Subcutaneous adipose tissue (tissue), 4 donors: Measurements from ENCODE around the gene CFI. TPM values are rescaled to one million over a fixed set of nuclear protein-coding genes. Genes with fewer than 3 reads are reported as not detected.

Source experiments
- total RNA-seq, 4 donors: library from RNA; depleted of rRNA; stranded (reverse); fragments of >200 nt; gene quantifications; one replicate each; pipeline ENCODE4 v1.1.0, GENCODE V29; 2016
- TF ChIP-seq, protein P1 (sequence below): fragments of 450-650 bp; IDR thresholded peaks from one replicate; pipeline ENCODE4 v1.5.1; 2016; ENCODE audit warnings: low read depth, mild to moderate bottlenecking, control low read depth, antibody characterized with exemption, moderate library complexity

CFI gene
- total RNA-seq, 4 donors from 2014 or later = 13.4 to 37.7 (median 20.9) TPM

DNA sequence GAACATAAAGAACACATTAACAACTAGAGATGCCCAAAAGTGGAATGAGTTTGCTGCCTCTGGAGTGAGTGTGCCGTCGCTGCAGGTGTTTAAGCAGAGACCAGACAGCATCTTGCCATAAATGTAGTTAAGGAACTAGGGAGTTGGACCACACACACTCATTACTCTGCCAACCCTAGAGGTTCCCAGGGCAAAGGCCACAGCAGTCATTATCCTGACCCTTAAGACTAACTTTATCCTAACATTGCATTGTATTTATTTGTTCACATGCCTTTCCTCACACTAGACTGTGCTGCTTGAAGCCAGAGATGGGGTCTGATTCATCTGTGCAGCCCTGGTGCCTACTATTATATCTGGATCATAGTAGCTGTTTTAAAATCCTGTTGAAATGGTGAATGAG lies 55.1 kb downstream of the CFI start:
- TF ChIP-seq, protein P1, sequence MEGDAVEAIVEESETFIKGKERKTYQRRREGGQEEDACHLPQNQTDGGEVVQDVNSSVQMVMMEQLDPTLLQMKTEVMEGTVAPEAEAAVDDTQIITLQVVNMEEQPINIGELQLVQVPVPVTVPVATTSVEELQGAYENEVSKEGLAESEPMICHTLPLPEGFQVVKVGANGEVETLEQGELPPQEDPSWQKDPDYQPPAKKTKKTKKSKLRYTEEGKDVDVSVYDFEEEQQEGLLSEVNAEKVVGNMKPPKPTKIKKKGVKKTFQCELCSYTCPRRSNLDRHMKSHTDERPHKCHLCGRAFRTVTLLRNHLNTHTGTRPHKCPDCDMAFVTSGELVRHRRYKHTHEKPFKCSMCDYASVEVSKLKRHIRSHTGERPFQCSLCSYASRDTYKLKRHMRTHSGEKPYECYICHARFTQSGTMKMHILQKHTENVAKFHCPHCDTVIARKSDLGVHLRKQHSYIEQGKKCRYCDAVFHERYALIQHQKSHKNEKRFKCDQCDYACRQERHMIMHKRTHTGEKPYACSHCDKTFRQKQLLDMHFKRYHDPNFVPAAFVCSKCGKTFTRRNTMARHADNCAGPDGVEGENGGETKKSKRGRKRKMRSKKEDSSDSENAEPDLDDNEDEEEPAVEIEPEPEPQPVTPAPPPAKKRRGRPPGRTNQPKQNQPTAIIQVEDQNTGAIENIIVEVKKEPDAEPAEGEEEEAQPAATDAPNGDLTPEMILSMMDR = no peak

DNA sequence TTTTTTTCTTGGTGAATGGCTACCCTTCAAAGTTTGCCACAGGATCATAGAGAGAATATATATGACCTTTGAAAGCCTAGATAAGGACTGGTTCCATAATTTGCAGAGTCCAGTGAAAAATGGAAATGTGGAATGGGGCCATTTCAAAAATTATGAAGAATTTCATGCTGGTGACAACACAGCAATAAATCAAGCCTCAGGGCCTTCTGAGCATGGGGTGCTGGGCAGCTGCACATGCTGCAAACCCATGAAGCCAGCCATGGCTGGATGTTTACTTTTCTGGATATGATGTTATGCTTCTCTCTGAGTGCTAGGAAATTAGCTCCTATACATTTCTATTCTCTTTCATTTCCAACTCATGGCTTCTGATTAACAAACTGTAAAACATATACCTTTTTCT lies 56.0 kb downstream of the CFI start:
- TF ChIP-seq, protein P1 = no peak

DNA sequence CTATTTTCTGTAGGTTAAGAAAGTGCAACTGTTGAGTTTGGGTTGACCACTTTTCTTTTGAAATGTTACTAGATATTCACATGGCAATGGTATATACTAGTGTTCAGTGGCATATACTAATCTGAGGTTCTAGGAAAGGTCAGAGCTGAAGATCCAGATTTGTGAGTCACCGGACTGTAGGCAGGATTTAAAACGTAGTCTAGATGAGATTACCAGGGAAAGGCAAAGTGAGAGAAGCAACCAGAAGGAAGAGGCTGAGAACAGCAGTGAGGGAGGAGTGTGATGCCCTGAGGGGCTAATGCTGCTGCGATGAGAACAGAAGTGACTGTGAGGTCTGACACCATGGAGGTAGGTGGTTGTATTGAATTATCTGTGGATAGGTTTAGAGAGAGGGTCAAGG lies 62.3 kb downstream of the CFI start:
- TF ChIP-seq, protein P1 = no peak

DNA sequence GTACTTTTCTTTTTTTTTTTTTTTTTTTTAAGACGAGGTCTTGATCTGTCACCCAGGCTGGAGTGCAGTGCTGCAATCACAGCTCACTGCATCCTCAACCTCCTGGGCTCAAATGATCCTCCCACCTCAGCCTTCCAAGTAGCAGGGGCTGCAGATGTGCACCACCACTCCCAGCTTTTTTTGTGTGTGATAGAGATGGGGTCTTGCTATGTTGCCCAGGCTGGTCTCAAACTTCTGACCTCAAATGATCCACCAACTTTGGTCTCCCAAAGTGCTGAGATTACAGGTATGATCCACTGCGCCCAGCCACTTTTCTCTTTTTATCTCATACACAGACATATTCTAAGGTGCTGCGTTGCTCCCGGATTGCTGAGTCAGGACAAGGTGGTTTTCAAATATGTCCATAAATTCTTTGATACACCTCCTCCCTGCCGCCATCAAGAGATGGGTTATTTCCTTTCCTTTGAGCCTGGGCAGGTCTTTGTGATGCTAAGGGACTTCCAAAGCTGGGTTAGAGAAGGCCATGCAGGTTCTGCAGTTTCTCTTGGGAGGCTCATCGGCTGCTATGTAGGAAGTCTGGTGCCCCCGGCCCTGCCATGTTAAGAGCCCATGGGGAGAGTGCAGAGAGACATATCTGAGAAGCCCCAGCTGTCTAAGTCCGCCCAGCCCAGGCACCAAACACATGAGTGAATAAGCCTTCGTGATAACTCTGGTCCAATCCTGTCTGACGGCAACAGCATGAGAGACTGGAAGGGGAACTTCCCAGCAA lies 63.5 kb downstream of the CFI start:
- TF ChIP-seq, protein P1 = no peak

DNA sequence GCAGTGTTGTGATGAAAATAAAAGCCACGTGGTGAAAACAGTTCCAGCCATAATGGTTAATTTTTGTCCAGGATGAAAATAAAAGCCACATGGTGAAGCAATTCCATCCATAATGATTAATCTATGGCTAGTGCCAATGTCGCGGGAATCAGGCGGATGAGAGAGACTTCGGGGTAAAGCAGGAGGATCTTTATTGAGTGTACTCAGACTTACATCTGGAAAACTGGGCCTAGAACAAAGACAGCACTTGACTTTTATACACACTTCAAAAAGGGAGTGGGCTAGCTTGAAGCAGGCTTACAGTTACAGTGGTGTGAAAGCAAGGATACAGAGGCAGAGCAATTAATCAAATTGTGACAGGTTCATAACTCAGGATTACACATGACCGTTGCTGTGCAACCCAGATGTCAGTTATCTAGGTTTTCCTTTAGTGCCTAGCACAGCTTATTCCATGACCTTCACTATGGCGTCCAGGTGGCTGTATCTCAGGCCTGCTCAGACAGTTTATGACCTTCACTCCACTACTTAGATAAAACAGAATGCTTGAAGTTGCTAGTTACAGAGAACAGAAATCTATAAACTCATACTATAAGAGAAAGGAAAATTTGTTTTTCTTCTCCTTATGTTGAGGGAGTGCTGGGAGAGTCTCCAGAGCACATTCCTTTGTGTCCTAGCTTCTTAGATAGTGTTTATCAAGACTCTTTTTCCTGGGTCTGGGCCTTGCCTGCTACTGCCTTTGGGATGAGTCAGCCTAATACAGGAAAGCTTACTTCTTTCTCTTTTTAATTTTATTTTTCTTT lies 66.0 kb downstream of the CFI start:
- TF ChIP-seq, protein P1 = no peak

DNA sequence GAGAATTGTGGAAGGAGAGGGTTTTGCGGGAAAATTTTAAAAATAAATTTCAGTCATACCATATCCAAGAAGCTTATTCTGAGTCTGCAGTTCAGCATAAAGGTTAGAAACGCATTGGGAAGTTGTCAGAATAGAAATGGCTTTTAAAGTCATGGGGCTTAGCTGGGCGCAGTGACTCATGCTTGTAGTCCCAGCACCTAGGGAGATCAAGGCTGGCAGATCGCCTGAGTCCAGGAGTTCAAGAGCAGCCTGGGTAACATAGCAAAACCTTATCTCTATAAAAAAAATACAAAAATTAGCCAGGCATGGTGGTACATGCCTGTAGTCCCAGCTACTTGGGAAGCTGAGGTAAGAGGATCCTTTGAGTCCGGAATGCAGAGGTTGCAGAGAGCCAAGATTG lies 68.1 kb downstream of the CFI start:
- TF ChIP-seq, protein P1 = no peak
